VCaP (cell line): ENCODE data around the gene TGFB1I1.

Experiments used
- H3K27ac ChIP-seq: fragments of 450-650 bp; 2 replicates; pipeline ENCODE4 v1.5.1; 2017
- TF ChIP-seq, protein P1 (sequence below): fragments of 450-650 bp; conservative IDR thresholded peaks from 2 replicates; pipeline ENCODE4 v1.5.1; 2017; ENCODE audit warnings: mild to moderate bottlenecking, moderate library complexity

Gene TGFB1I1

GRCh38 chr16:31505483-31505882, 33.5 kb downstream of the TGFB1I1 start:
- H3K27ac ChIP-seq = no peak overlapping the region

GRCh38 chr16:31507617-31507928, 35.6 kb downstream of the TGFB1I1 start:
- TF ChIP-seq, protein P1, sequence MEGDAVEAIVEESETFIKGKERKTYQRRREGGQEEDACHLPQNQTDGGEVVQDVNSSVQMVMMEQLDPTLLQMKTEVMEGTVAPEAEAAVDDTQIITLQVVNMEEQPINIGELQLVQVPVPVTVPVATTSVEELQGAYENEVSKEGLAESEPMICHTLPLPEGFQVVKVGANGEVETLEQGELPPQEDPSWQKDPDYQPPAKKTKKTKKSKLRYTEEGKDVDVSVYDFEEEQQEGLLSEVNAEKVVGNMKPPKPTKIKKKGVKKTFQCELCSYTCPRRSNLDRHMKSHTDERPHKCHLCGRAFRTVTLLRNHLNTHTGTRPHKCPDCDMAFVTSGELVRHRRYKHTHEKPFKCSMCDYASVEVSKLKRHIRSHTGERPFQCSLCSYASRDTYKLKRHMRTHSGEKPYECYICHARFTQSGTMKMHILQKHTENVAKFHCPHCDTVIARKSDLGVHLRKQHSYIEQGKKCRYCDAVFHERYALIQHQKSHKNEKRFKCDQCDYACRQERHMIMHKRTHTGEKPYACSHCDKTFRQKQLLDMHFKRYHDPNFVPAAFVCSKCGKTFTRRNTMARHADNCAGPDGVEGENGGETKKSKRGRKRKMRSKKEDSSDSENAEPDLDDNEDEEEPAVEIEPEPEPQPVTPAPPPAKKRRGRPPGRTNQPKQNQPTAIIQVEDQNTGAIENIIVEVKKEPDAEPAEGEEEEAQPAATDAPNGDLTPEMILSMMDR = no peak
- H3K27ac ChIP-seq = peak overlapping the region; percentile 75; the same call in 1 of the 2 replicates

More at GRCh38 chr16:31505483-31505882, 33.5 kb downstream of the TGFB1I1 start:
- TF ChIP-seq, protein P1 = no peak

- H3K27ac ChIP-seq = peak within 1 kb of the TSS; percentile 75
- TF ChIP-seq, protein P1 = no peak
These were observed 36.2 kb downstream of the TGFB1I1 start, which contains the start of gene RUSF1 for GRCh38 chr16:31507929-31508705. Gene RUSF1, minus strand, starts transcription at chr16:31508391. Its CDS starts 18 bp downstream, at chr16:31508373.

GRCh38 chr16:31508706-31509195, 36.8 kb downstream of the TGFB1I1 start:
- TF ChIP-seq, protein P1 = no peak
- H3K27ac ChIP-seq = peak overlapping the region; percentile 75

GRCh38 chr16:31513126-31513525, 41.2 kb downstream of the TGFB1I1 start:
- H3K27ac ChIP-seq = no peak overlapping the region
- TF ChIP-seq, protein P1 = no peak

- TF ChIP-seq, protein P1 = no peak
- no peak overlapping the region for H3K27ac ChIP-seq
These were observed 41.9 kb downstream of the TGFB1I1 start for GRCh38 chr16:31513884-31514283.

DNA sequence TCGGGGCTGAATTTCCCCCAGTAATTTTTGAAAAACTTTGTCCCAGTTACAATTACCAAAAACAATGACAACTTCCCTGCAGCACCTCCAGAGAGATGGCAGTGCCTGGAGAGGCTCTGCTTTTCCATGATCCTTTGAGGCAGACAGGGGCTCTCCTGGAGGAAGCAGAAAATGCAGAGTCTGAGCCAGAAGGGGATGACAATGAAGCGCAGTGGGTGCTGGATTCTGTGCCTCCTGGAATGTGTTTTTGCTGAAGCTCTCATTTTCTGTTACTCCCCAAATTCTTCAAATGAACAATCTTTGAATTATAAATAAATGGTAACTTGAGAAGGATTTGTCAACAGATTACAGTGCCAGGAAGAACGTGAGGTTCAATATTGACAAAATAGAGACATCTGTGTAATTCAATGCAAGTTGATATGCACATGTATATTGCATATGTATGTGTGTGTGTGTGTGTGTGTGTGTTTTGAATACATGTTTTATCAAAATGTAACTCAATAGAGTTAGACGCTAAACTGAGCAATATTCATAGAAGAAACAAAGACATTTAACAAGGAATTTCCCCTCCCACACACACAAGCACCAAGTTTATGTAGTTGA, 45.9 kb downstream of the TGFB1I1 start:
- TF ChIP-seq, protein P1 = no peak

More for the DNA sequence above, 45.9 kb downstream of the TGFB1I1 start:
- no peak overlapping the region for H3K27ac ChIP-seq
